ENCODE data around the gene RFX3.

- TF ChIP-seq CTCF (conservative IDR thresholded peaks at IDR 0.05; ENCODE audit: low read depth, low read length) (no peak), EZH2 (IDR thresholded peaks at IDR 0.05; ENCODE audit: borderline replicate concordance, low read depth, low read length, poor library complexity, severe bottlenecking) (no peak)
These were observed 124.4 kb downstream of the RFX3 start for GRCh38 chr9:3401221-3401954.
